Activated T-helper 1 cell treated with anti-CD3 and anti-CD28 coated beads, Interleukin-12 subunit alpha, Interleukin-12 subunit beta, Interleukin-2, Interleukin-4 antibody, amounts not matched to agents 30 ng/mL and 10 ng/mL and 1 ng/mL, durations not matched to agents 14 hours and 24 hours and 36 hours (primary cell): ENCODE results near the gene VAMP7. TPM values are rescaled to one million over a fixed set of nuclear protein-coding genes. Genes with fewer than 3 reads are reported as not detected.
"Not testable (repeated sequence)": the region's sequence is repeated elsewhere in the genome, so short reads cannot be mapped to it uniquely, and the experiment has no call there.

Experiments used
- DNase-seq: peaks from one replicate; pipeline ENCODE4 v3.0.0; 2021; ENCODE audit warnings: low spot score
- H3K27ac Mint-ChIP-seq: one replicate; pipeline ENCODE4 v1.8.0; 2021; ENCODE audit warnings: mild to moderate bottlenecking, mixed read lengths
- H3K27me3 Mint-ChIP-seq: one replicate; pipeline ENCODE4 v1.8.0; 2022; ENCODE audit warnings: mild to moderate bottlenecking, moderate library complexity, mixed read lengths; ENCODE audit not compliant: insufficient read depth
- H3K36me3 Mint-ChIP-seq: one replicate; pipeline ENCODE4 v1.8.0; 2021; ENCODE audit warnings: low read depth, mixed read lengths
- H3K4me1 Mint-ChIP-seq: one replicate; pipeline ENCODE4 v1.8.0; 2021; ENCODE audit warnings: low read depth, mixed read lengths
- H3K4me3 Mint-ChIP-seq: one replicate; pipeline ENCODE4 v1.8.0; 2021; ENCODE audit warnings: mild to moderate bottlenecking, moderate library complexity, mixed read lengths
- H3K9me3 Mint-ChIP-seq: one replicate; pipeline ENCODE4 v1.8.0; 2021; ENCODE audit warnings: mixed read lengths
- intact Hi-C: fragments of 100-400 bp; cut with micrococcal nuclease; formaldehyde crosslinking; loops from one replicate; pipeline ENCODE4 v1.15.1; 2024
- total RNA-seq: library from RNA; stranded (reverse); gene quantifications from 2 replicates; pipeline ENCODE4 v1.2.3, GENCODE V29; 2022

The VAMP7 gene
- total RNA-seq, 1 donor from 2014 or later, result 27.4 TPM

- intact Hi-C loops, result loop anchor here (1.0 to 5.0 kb wide), 3 partner anchors 616 to 853 kb away; partner anchors contain the start of genes FUNDC2, RAB39B and VBP1
- peaks cover 4% of the 10 kb centered on the region for H3K36me3 Mint-ChIP-seq
- peaks cover under 1% of the 10 kb centered on the region for H3K27me3 Mint-ChIP-seq
- no peak for DNase-seq
- peaks cover 13% of the 10 kb centered on the region for H3K4me1 Mint-ChIP-seq
- peak overlapping the region; percentile 87 for H3K27ac Mint-ChIP-seq
- peak overlapping the region; percentile 92 for H3K4me3 Mint-ChIP-seq
- no peaks in the 10 kb centered on the region for H3K9me3 Mint-ChIP-seq
Measured at GRCh38 chrX:155880586-155881157, 473 bp upstream of the VAMP7 start.

- no peak overlapping the region for H3K27ac Mint-ChIP-seq
- intact Hi-C loops, result no loop called here
- H3K9me3 Mint-ChIP-seq, result no peaks in the 10 kb centered on the region
- H3K4me3 Mint-ChIP-seq, result no peak overlapping the region
- H3K4me1 Mint-ChIP-seq, result peaks cover 23% of the 10 kb centered on the region
- H3K36me3 Mint-ChIP-seq, result peaks cover 12% of the 10 kb centered on the region
- no peaks in the 10 kb centered on the region for H3K27me3 Mint-ChIP-seq
- DNase-seq, result no peak
Measured at GRCh38 chrX:155886409-155886808, 5.3 kb downstream of the VAMP7 start.

- H3K27ac Mint-ChIP-seq, result no peak overlapping the region
- H3K9me3 Mint-ChIP-seq, result no peaks in the 10 kb centered on the region
- peaks cover 10% of the 10 kb centered on the region for H3K4me1 Mint-ChIP-seq
- no peak overlapping the region for H3K4me3 Mint-ChIP-seq
- peaks cover 12% of the 10 kb centered on the region for H3K36me3 Mint-ChIP-seq
- H3K27me3 Mint-ChIP-seq, result no peaks in the 10 kb centered on the region
- DNase-seq, result no peak
- intact Hi-C loops, result no loop called here
Measured at GRCh38 chrX:155888139-155888538, 7.0 kb downstream of the VAMP7 start.

- peaks cover 15% of the 10 kb centered on the region for H3K36me3 Mint-ChIP-seq
- DNase-seq, result no peak
- H3K4me1 Mint-ChIP-seq, result peaks cover 10% of the 10 kb centered on the region
- no peak overlapping the region for H3K4me3 Mint-ChIP-seq
- H3K27me3 Mint-ChIP-seq, result no peaks in the 10 kb centered on the region
- H3K27ac Mint-ChIP-seq, result no peak overlapping the region
- intact Hi-C loops, result no loop called here
- no peaks in the 10 kb centered on the region for H3K9me3 Mint-ChIP-seq
Measured at GRCh38 chrX:155889328-155889727, 8.2 kb downstream of the VAMP7 start.

- intact Hi-C loops, result no loop called here
- Mint-ChIP-seq H3K36me3 (peaks cover 20% of the 10 kb centered on the region), H3K4me1 (peaks cover under 1% of the 10 kb centered on the region)
Measured at GRCh38 chrX:155891446-155892210, 10.5 kb downstream of the VAMP7 start.

GRCh38 chrX:155893521-155893920, 12.4 kb downstream of the VAMP7 start:
- peaks cover 20% of the 10 kb centered on the region for H3K36me3 Mint-ChIP-seq

More at GRCh38 chrX:155891446-155892210, 10.5 kb downstream of the VAMP7 start:
- H3K9me3 Mint-ChIP-seq, result peaks cover 5% of the 10 kb centered on the region
- no peaks in the 10 kb centered on the region for H3K27me3 Mint-ChIP-seq
- H3K4me3 Mint-ChIP-seq, result no peak overlapping the region
- DNase-seq, result no peak
- no peak overlapping the region for H3K27ac Mint-ChIP-seq

GRCh38 chrX:155896512-155896911, 15.4 kb downstream of the VAMP7 start:
- no peak for DNase-seq
- Mint-ChIP-seq H3K27ac (no peak overlapping the region), H3K4me3 (no peak overlapping the region), H3K4me1 (no peaks in the 10 kb centered on the region), H3K27me3 (no peaks in the 10 kb centered on the region), H3K36me3 (peaks cover 28% of the 10 kb centered on the region), H3K9me3 (peaks cover 5% of the 10 kb centered on the region)
- intact Hi-C loops, result no loop called here

More at GRCh38 chrX:155893521-155893920, 12.4 kb downstream of the VAMP7 start:
- Mint-ChIP-seq H3K9me3 (peaks cover 5% of the 10 kb centered on the region), H3K27ac (no peak overlapping the region), H3K4me1 (no peaks in the 10 kb centered on the region), H3K27me3 (no peaks in the 10 kb centered on the region), H3K4me3 (no peak overlapping the region)
- intact Hi-C loops, result no loop called here
- no peak for DNase-seq

GRCh38 chrX:155899366-155899765, 18.2 kb downstream of the VAMP7 start:
- H3K36me3 Mint-ChIP-seq, result peaks cover 35% of the 10 kb centered on the region
- no peak for DNase-seq
- H3K9me3 Mint-ChIP-seq, result peaks cover 5% of the 10 kb centered on the region
- H3K4me3 Mint-ChIP-seq, result no peak overlapping the region
- H3K27ac Mint-ChIP-seq, result no peak overlapping the region
- intact Hi-C loops, result no loop called here
- H3K4me1 Mint-ChIP-seq, result no peaks in the 10 kb centered on the region
- no peaks in the 10 kb centered on the region for H3K27me3 Mint-ChIP-seq

GRCh38 chrX:155900765-155901164, 19.6 kb downstream of the VAMP7 start:
- DNase-seq, result no peak
- intact Hi-C loops, result no loop called here
- Mint-ChIP-seq H3K4me3 (no peak overlapping the region), H3K27me3 (no peaks in the 10 kb centered on the region), H3K27ac (no peak overlapping the region), H3K36me3 (peaks cover 35% of the 10 kb centered on the region), H3K4me1 (no peaks in the 10 kb centered on the region), H3K9me3 (no peaks in the 10 kb centered on the region)

- H3K27ac Mint-ChIP-seq, H3K27me3 Mint-ChIP-seq, intact Hi-C loops, H3K4me1 Mint-ChIP-seq, DNase-seq, H3K4me3 Mint-ChIP-seq: not testable (repeated sequence)
- Mint-ChIP-seq H3K36me3 (peaks cover 44% of the 10 kb centered on the region), H3K9me3 (peaks cover 22% of the 10 kb centered on the region)
Measured at GRCh38 chrX:155907661-155908060, 26.5 kb downstream of the VAMP7 start.

GRCh38 chrX:155923200-155923599, 42.1 kb downstream of the VAMP7 start:
- Mint-ChIP-seq H3K4me3 (no peak overlapping the region), H3K36me3 (peaks cover 42% of the 10 kb centered on the region), H3K9me3 (peaks cover 16% of the 10 kb centered on the region), H3K27ac (no peak overlapping the region), H3K4me1 (no peaks in the 10 kb centered on the region), H3K27me3 (no peaks in the 10 kb centered on the region)
- intact Hi-C loops, result no loop called here
- DNase-seq, result no peak

- intact Hi-C loops, H3K27me3 Mint-ChIP-seq: not testable (repeated sequence)
- H3K36me3 Mint-ChIP-seq, result peaks cover 48% of the 10 kb centered on the region
Measured at GRCh38 chrX:155930852-155931618, 49.9 kb downstream of the VAMP7 start.

GRCh38 chrX:155938132-155938531, 57.0 kb downstream of the VAMP7 start:
- Mint-ChIP-seq H3K36me3 (peaks cover 21% of the 10 kb centered on the region), H3K27ac (no peak overlapping the region), H3K27me3 (no peaks in the 10 kb centered on the region), H3K4me1 (no peaks in the 10 kb centered on the region), H3K9me3 (peaks cover 9% of the 10 kb centered on the region), H3K4me3 (no peak overlapping the region)
- intact Hi-C loops, result no loop called here
- no peak for DNase-seq

More at GRCh38 chrX:155930852-155931618, 49.9 kb downstream of the VAMP7 start:
- not testable (repeated sequence) for DNase-seq, H3K4me3 Mint-ChIP-seq, H3K27ac Mint-ChIP-seq, H3K4me1 Mint-ChIP-seq
- peaks cover 38% of the 10 kb centered on the region for H3K9me3 Mint-ChIP-seq
